HepG2 (cell line): ENCODE measurements around the gene SLC17A5. TPM values are rescaled to one million over a fixed set of nuclear protein-coding genes. Genes with fewer than 3 reads are reported as not detected.

Source experiments
- ATAC-seq: fragments of 200-7000 bp; cut with Tn5 transposase; 3 replicates; pipeline ENCODE4 v1.9.1; 2020; ENCODE audit warnings: mild to moderate bottlenecking, moderate library complexity
- BruUV-seq: library from RNA; stranded (reverse); fragments of 400-500 nt; replicated peaks from 2 replicates; lab custom pipeline; 2021; lab: Mats Ljungman, UMichigan
- CTCF ChIA-PET: fragments of 300-600 bp; formaldehyde crosslinking; extraction: SDS; loops from one replicate; lab custom pipeline; 2021; ENCODE audit warnings: low total read pairs, inconsistent platforms, low intra/inter-chr PET ratio; lab: Yijun Ruan, JAX
- POLR2A ChIA-PET: fragments of 350-600 bp; sonication (Branson Sonifier 250); formaldehyde crosslinking; loops from one replicate; lab custom pipeline; 2020; ENCODE audit warnings: antibody characterized with exemption, inconsistent platforms; lab: Yijun Ruan, JAX
- DNase-seq: peaks from one replicate; pipeline ENCODE4 v3.0.0-alpha.2; 2015; ENCODE audit warnings: low spot score
- FAIRE-seq: peaks from 3 replicates; lab custom pipeline; 2011; peaks lifted over from hg19 to GRCh38; lab: Jason Lieb, UNC
- H2AFZ ChIP-seq: one replicate; pipeline ENCODE4 v1.6.1; 2011; ENCODE audit warnings: low read length, inconsistent platforms
- H3K27ac ChIP-seq: fragments of 300-600 bp; 3 replicates; pipeline ENCODE4 v1.8.0; 2011; ENCODE audit warnings: mixed run types, mild to moderate bottlenecking, mixed read lengths, low read length, inconsistent platforms; ENCODE audit not compliant: insufficient read depth; ENCODE audit errors: extremely low read length
- H3K27me3 ChIP-seq, 2 experiments: fragments of 200-600 bp in 1 of 2; 2 replicates in 1 of 2; 3 replicates in 1 of 2; pipeline versions ENCODE4 v1.6.0 to v1.8.0; 2011; ENCODE audit warnings: low read length in 2 of 2, mild to moderate bottlenecking in 2 of 2, moderate library complexity in 2 of 2, inconsistent platforms in 1 of 2; ENCODE audit not compliant: insufficient read depth in 2 of 2, control insufficient read depth in 1 of 2
- H3K36me3 ChIP-seq, 2 experiments: fragments of 200-600 bp in 1 of 2; replicated peaks in 1 of 2; 2 replicates in 1 of 2; 3 replicates in 1 of 2; pipeline versions ENCODE4 v1.5.1 to v1.8.0; 2011; ENCODE audit warnings: low read length in 2 of 2, inconsistent platforms in 1 of 2; ENCODE audit not compliant: insufficient read depth in 2 of 2, control insufficient read depth in 1 of 2
- H3K4me1 ChIP-seq: 2 replicates; pipeline ENCODE4 v1.5.1; 2012; ENCODE audit warnings: low read length, inconsistent platforms; ENCODE audit not compliant: insufficient read depth
- H3K4me2 ChIP-seq: 2 replicates; pipeline ENCODE4 v1.6.0; 2011; ENCODE audit warnings: low read depth, low read length, inconsistent platforms
- H3K4me3 ChIP-seq, 3 experiments: fragments of 200-600 bp in 1 of 3; sonication (generic), shearing (Covaris generic) in 1 of 3; replicated peaks in 1 of 3; 2 replicates each; pipeline ENCODE4 v1.5.1; 2011 to 2016; ENCODE audit warnings: low read length in 3 of 3, inconsistent platforms in 2 of 3, low read depth in 2 of 3, mild to moderate bottlenecking in 2 of 3, control low read depth in 1 of 3, mixed read lengths in 1 of 3; ENCODE audit not compliant: insufficient read depth in 1 of 3
- H3K79me2 ChIP-seq: one replicate; pipeline ENCODE4 v1.6.1; 2011; ENCODE audit warnings: low read length, inconsistent platforms; ENCODE audit not compliant: insufficient read depth
- H3K9ac ChIP-seq: 2 replicates; pipeline ENCODE4 v1.6.0; 2011; ENCODE audit warnings: mild to moderate bottlenecking, low read depth, low read length, inconsistent platforms; ENCODE audit not compliant: insufficient read depth
- H3K9me3 ChIP-seq: 2 replicates; pipeline ENCODE4 v1.5.1; 2012; ENCODE audit warnings: mild to moderate bottlenecking, low read length
- H4K20me1 ChIP-seq: 2 replicates; pipeline ENCODE4 v1.6.0; 2011; ENCODE audit warnings: inconsistent platforms, mild to moderate bottlenecking, low read length, moderate library complexity; ENCODE audit not compliant: insufficient read depth
- NCOA5 ChIP-seq: sonication (generic); formaldehyde crosslinking; IDR thresholded peaks from 2 replicates; pipeline ENCODE4 v1.4.0; 2020; ENCODE audit warnings: missing genetic modification reagents
- SIN3A ChIP-seq: IDR thresholded peaks from 2 replicates; pipeline ENCODE4 v1.6.1; 2011; ENCODE audit warnings: low read depth, mild to moderate bottlenecking, control low read depth, low read length, borderline replicate concordance
- TAF15 ChIP-seq: fragments of 200-400 bp; formaldehyde crosslinking; IDR thresholded peaks from one replicate; pipeline ENCODE4 v1.6.1; 2018; ENCODE audit warnings: mild to moderate bottlenecking, low read depth, low read length; ENCODE audit not compliant: poor library complexity, severe bottlenecking
- U2AF1 ChIP-seq: fragments of 200-400 bp; formaldehyde crosslinking; optimal IDR thresholded peaks from 2 replicates; pipeline ENCODE3; 2017; ENCODE audit warnings: mild to moderate bottlenecking, low read depth, low read length
- ZBTB34 ChIP-seq: sonication (generic); formaldehyde crosslinking; IDR thresholded peaks from 2 replicates; pipeline ENCODE4 v1.8.0; 2022; ENCODE audit warnings: mild to moderate bottlenecking, missing genetic modification reagents
- ZKSCAN5 ChIP-seq: sonication (generic); formaldehyde crosslinking; IDR thresholded peaks from 2 replicates; pipeline ENCODE4 v1.5.1; 2020; ENCODE audit warnings: mild to moderate bottlenecking, missing genetic modification reagents
- ZNF562 ChIP-seq: sonication (generic); formaldehyde crosslinking; IDR thresholded peaks from 2 replicates; pipeline ENCODE4 v1.8.0; 2022; ENCODE audit warnings: missing genetic modification reagents, borderline replicate concordance
- ZNF609 ChIP-seq: sonication (generic); formaldehyde crosslinking; IDR thresholded peaks from 2 replicates; pipeline ENCODE4 v1.4.0; 2020; ENCODE audit warnings: mild to moderate bottlenecking, missing genetic modification reagents, borderline replicate concordance
- ZNF766 ChIP-seq: sonication (generic); formaldehyde crosslinking; IDR thresholded peaks from 2 replicates; pipeline ENCODE4 v1.5.0; 2020; ENCODE audit warnings: missing genetic modification reagents, borderline replicate concordance
- ZNF83 ChIP-seq: sonication (generic); formaldehyde crosslinking; IDR thresholded peaks from 2 replicates; pipeline ENCODE4 v1.4.0; 2020; ENCODE audit warnings: missing genetic modification reagents, mild to moderate bottlenecking, borderline replicate concordance
- ZNF850 ChIP-seq: sonication (generic); formaldehyde crosslinking; conservative IDR thresholded peaks from 2 replicates; pipeline ENCODE4 v1.9.0; 2021; ENCODE audit warnings: mild to moderate bottlenecking, missing genetic modification reagents
- ZNF883 ChIP-seq: sonication (generic); formaldehyde crosslinking; IDR thresholded peaks from 2 replicates; pipeline ENCODE4 v1.5.1; 2020; ENCODE audit warnings: mild to moderate bottlenecking, missing genetic modification reagents; ENCODE audit errors: not compliant biosample characterization
- WGBS: methylation state at CpG from one replicate; pipeline ENCODE4 v1.1.6; 2017; ENCODE audit warnings: low lambda C conversion rate; 5-methylcytosine and 5-hydroxymethylcytosine counted together
- in situ Hi-C: cut with HindIII; loops from 2 replicates; pipeline ENCODE4 v1.10.0; 2017; ENCODE audit warnings: low pct_unique_long_range_greater_than_20kb; ENCODE audit not compliant: extremely low pct_ligation_motif_present
- intact Hi-C: fragments of 100-400 bp; cut with micrococcal nuclease; formaldehyde crosslinking; loops from one replicate; pipeline ENCODE4 v1.10.0; 2022; ENCODE audit not compliant: unreplicated experiment
- polyA plus RNA-seq, 8 experiments: library from polyadenylated mRNA; depleted of rRNA in 3 of 8; stranded (reverse) in 7 of 8; unstranded in 1 of 8; fragments of >200 nt; fragmentation: Illumina TruSeq in 4 of 8; extraction: Trizol in 4 of 8; gene quantifications; 2 replicates each; pipeline versions ENCODE4 v1.2.1 to v1.2.3, GENCODE V29; 2011 to 2016; ENCODE audit warnings: low read depth in 4 of 8, missing spikeins in 1 of 8, mixed read lengths in 1 of 8; ENCODE audit not compliant: insufficient read depth in 1 of 8
- total RNA-seq, 5 experiments: library from RNA; depleted of rRNA; stranded (reverse); fragments of >200 nt; fragmentation: Illumina TruSeq; extraction: Trizol; gene quantifications; 2 replicates each; pipeline ENCODE4 v1.2.3, GENCODE V29; 2016; ENCODE audit warnings: low read depth in 1 of 5
- TF ChIP-seq, protein P1 (sequence below): sonication (generic); formaldehyde crosslinking; IDR thresholded peaks from 2 replicates; pipeline ENCODE4 v1.5.0; 2020; ENCODE audit warnings: mild to moderate bottlenecking, missing genetic modification reagents
- TF ChIP-seq, protein P2 (sequence below): sonication (generic); formaldehyde crosslinking; IDR thresholded peaks from 2 replicates; pipeline ENCODE4 v1.5.0; 2020; ENCODE audit warnings: missing genetic modification reagents

The SLC17A5 gene
- total and polyA plus RNA-seq, 2 of the 13 experiments (the other 11 are each of a cell fraction or from before 2014, with no cell fraction given) = 18.3 to 20.5 TPM

- WGBS = 91% methylated on average over 4 of the region's 4 CpGs
- H3K4me3 ChIP-seq = no peak overlapping the region
- no TSS peak for BruUV-seq
- H4K20me1 ChIP-seq = no peaks in the 10 kb centered on the region
- H3K79me2 ChIP-seq = no peaks in the 10 kb centered on the region
- no peak for ATAC-seq
- ChIA-PET CTCF (no interaction called here), POLR2A (no interaction called here)
- no peak overlapping the region for H3K4me2 ChIP-seq
- in situ Hi-C loops = no loop called here
- H3K27me3 ChIP-seq = no peaks in the 10 kb centered on the region
- H3K9ac ChIP-seq = no peak overlapping the region
- no peaks in the 10 kb centered on the region for H3K9me3 ChIP-seq
- FAIRE-seq = no peak
- DNase-seq = no peak
- no peak overlapping the region for H2AFZ ChIP-seq
- intact Hi-C loops = no loop called here
- H3K36me3 ChIP-seq = peaks cover 0 to 19% of the 10 kb centered on the region in 2 experiments; a peak in 3 of 5 replicates
- H3K4me1 ChIP-seq = no peaks in the 10 kb centered on the region
- no peak overlapping the region for H3K27ac ChIP-seq
- TF ChIP-seq, protein P1, sequence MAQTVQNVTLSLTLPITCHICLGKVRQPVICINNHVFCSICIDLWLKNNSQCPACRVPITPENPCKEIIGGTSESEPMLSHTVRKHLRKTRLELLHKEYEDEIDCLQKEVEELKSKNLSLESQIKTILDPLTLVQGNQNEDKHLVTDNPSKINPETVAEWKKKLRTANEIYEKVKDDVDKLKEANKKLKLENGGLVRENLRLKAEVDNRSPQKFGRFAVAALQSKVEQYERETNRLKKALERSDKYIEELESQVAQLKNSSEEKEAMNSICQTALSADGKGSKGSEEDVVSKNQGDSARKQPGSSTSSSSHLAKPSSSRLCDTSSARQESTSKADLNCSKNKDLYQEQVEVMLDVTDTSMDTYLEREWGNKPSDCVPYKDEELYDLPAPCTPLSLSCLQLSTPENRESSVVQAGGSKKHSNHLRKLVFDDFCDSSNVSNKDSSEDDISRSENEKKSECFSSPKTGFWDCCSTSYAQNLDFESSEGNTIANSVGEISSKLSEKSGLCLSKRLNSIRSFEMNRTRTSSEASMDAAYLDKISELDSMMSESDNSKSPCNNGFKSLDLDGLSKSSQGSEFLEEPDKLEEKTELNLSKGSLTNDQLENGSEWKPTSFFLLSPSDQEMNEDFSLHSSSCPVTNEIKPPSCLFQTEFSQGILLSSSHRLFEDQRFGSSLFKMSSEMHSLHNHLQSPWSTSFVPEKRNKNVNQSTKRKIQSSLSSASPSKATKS (CRISPR knock-in tag) = no peak
- TF ChIP-seq ZNF850 (CRISPR knock-in tag) = no peak
- TF ChIP-seq NCOA5 = no peak
- TF ChIP-seq ZNF766 = no peak
- no peak for TF ChIP-seq ZNF83 (CRISPR knock-in tag)
- no peak for TF ChIP-seq SIN3A
- TF ChIP-seq ZBTB34 = no peak
- TF ChIP-seq, protein P2, sequence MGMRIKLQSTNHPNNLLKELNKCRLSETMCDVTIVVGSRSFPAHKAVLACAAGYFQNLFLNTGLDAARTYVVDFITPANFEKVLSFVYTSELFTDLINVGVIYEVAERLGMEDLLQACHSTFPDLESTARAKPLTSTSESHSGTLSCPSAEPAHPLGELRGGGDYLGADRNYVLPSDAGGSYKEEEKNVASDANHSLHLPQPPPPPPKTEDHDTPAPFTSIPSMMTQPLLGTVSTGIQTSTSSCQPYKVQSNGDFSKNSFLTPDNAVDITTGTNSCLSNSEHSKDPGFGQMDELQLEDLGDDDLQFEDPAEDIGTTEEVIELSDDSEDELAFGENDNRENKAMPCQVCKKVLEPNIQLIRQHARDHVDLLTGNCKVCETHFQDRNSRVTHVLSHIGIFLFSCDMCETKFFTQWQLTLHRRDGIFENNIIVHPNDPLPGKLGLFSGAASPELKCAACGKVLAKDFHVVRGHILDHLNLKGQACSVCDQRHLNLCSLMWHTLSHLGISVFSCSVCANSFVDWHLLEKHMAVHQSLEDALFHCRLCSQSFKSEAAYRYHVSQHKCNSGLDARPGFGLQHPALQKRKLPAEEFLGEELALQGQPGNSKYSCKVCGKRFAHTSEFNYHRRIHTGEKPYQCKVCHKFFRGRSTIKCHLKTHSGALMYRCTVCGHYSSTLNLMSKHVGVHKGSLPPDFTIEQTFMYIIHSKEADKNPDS (CRISPR knock-in tag) = no peak
- no peak for TF ChIP-seq ZNF562 (CRISPR knock-in tag)
- no peak for TF ChIP-seq ZNF883 (CRISPR knock-in tag)
- TF ChIP-seq ZNF609 (CRISPR knock-in tag) = no peak
- no peak for TF ChIP-seq U2AF1
- TF ChIP-seq TAF15 = no peak
- no peak for TF ChIP-seq ZKSCAN5 (CRISPR knock-in tag)
These were observed 23.4 kb downstream of the SLC17A5 start for GRCh38 chr6:73630401-73630800.
